Measurements from ENCODE around the gene SUDS3.

The SUDS3 gene

DNA sequence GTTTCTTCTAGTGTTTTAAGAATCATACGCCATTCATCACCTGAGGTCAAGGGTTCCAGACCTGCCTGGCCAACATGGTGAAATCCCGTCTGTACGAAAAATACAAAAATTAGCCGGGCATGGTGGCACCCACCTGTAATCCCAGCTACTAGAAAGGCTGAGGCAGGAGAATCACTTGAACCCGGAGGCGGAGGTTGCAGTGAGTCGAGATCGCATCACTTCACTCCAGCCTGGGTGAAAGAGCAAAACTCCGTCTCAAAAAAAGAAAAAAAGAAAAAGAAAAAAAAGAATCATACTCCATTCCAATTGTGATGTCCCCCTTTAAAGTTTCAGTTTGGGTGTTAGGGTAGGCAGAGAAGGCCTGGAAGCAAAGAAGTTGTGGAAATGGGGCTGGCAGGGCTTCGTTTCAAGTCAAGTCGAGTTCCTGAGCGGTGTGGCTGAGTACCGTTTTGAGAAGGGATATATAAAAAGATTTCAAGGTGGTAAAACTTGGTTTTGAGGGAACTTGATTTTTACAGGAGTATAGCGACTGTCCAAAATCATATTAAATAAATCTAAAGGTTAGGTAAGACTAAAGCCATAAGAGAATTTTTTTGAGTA is 2.1 kb upstream of the SUDS3 start:
- TF ChIP-seq, protein P1, sequence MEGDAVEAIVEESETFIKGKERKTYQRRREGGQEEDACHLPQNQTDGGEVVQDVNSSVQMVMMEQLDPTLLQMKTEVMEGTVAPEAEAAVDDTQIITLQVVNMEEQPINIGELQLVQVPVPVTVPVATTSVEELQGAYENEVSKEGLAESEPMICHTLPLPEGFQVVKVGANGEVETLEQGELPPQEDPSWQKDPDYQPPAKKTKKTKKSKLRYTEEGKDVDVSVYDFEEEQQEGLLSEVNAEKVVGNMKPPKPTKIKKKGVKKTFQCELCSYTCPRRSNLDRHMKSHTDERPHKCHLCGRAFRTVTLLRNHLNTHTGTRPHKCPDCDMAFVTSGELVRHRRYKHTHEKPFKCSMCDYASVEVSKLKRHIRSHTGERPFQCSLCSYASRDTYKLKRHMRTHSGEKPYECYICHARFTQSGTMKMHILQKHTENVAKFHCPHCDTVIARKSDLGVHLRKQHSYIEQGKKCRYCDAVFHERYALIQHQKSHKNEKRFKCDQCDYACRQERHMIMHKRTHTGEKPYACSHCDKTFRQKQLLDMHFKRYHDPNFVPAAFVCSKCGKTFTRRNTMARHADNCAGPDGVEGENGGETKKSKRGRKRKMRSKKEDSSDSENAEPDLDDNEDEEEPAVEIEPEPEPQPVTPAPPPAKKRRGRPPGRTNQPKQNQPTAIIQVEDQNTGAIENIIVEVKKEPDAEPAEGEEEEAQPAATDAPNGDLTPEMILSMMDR (IDR thresholded peaks at IDR 0.05; ENCODE audit: low read depth, low read length, missing control alignments), result no peak
- no peak for DNase-seq (ENCODE audit: low read depth)
- H3K4me3 ChIP-seq (ENCODE audit: low read depth, low read length), result no peak overlapping the region

DNA sequence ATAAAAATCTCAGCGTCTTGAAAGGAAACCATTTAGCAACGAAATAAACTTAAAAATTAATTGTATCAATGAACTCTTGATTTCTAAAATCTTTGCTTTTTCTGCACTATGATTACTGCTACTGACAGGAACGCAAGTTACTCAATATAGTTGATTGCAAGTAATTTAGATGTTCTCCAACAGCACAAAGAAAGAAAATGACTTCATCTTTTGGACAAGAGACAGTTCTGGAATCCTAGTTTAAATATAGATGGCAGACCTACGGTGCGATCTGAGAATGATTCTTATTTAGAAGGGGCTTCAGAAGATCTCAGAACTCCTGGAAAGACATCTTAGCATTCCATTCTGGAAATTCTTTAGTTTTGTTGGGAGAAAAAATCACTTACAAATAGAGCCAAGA is 1.4 kb upstream of the SUDS3 start:
- TF ChIP-seq, protein P1 (IDR thresholded peaks at IDR 0.05; ENCODE audit: low read depth, low read length, missing control alignments), result no peak
- DNase-seq (ENCODE audit: low read depth), result no peak
- no peak overlapping the region for H3K4me3 ChIP-seq (ENCODE audit: low read depth, low read length)

DNA sequence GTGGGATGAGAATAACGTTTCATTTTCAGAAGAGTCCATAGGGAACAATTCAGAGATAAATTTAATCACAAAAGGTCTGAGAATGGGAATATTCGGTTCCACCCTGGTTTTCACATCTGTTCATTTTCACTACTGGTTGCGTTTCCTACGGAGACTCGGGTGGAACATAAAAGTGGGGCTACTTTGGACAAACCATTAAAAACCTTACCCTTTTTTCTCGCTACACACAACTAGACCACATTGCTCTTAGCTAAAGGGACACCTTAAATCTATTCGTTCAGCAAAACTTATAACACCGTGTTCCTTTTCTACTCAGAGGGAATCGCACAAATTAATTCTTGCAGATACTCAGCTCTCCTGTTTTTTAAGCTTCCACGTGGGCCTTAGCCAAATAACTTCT is 1.0 kb upstream of the SUDS3 start:
- DNase-seq (ENCODE audit: low read depth), result no peak
- TF ChIP-seq, protein P1 (IDR thresholded peaks at IDR 0.05; ENCODE audit: low read depth, low read length, missing control alignments), result no peak
- no peak overlapping the region for H3K4me3 ChIP-seq (ENCODE audit: low read depth, low read length)

DNA sequence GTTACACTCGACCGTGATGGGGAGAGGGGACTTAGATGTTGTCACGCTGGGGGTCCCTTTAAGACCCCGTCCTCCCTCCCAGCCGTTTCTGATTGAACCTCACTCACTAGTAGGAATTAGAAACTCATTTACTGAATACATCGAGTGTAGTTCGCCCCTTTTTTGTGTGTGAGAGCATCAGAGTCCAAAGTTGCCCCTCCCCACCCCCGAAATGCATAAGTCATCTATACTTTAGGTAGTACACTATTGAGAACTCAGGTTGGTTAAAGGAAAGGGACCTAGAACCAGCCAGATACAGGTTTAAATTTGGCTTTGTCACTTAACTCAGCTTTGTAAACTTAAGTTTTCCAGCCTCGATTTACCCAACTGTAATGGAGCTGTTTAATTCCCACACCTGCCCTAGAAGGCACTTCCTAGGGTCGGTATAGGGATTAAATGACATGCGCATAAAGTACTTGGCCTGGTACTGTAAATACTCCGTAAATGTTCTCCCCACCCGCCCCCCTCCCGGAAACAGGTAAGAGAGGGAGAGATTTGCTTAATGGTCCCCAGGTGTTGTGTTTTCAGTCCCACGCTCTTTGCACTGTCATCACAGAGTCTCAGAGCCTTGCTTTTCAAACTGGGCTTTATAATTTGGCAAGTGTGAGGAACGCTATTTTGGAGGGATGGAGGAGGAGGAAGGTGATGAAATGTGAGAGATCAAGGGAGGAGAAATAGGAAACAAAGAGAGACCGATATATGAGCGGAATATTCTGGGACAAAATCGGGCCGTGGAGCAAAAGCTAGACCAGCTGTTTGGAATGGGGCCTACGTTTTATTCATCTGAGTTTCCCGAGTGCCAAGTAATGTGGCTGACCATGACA is 897 bp downstream of the SUDS3 start:
- no peak for DNase-seq (ENCODE audit: low read depth)
- TF ChIP-seq, protein P1 (IDR thresholded peaks at IDR 0.05; ENCODE audit: low read depth, low read length, missing control alignments), result no peak
- H3K4me3 ChIP-seq (ENCODE audit: low read depth, low read length), result peak overlapping the region; percentile 86

DNA sequence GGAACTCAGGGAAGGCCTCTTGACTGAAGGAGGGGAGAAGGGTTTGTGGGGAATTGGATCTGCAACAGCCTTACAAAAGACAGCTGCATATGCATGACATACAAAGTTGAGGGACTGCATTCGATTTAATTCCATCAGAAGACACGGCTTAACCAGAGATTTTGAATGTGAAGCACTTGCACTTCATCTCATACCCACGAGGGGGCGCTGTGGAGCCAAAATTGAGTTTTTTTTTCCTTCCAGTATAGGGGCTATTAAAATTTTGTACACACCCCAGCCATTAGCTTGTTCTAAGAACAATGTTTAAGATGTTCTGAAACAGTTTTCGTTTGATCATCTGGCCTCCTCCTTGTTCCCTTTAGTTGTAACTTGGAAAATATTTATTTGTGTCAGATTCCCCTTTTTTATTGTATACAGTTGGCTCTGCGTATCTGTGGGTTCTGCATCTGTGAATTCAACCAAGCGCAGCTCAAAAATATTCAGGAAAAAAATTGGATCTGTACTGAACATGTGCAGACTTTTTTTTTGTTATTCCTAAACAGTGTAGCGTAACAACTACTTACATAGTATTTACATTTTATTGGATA is 1.6 kb downstream of the SUDS3 start:
- TF ChIP-seq, protein P1 (IDR thresholded peaks at IDR 0.05; ENCODE audit: low read depth, low read length, missing control alignments), result peak; percentile 87
- DNase-seq (ENCODE audit: low read depth), result no peak
- H3K4me3 ChIP-seq (ENCODE audit: low read depth, low read length), result peak overlapping the region; percentile 86

DNA sequence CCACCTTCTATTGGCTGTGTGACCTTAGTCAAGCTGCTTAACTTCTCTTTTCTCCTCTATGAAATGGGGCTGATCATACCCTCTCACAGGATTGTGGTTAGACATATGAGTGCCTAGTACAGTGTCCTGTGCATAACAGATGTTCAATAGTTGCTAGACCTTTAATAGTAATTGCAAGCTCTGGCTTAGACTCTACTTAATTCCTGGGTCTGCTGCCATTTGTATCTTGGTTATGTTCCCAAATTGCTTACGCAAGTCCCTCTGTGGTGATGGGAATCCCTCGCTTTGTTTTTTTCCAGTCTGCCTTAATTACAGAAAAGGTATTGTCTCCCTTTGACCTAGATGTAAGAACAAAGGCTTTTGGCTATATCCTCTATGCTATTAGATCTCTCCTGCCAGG is 15.1 kb downstream of the SUDS3 start:
- H3K4me3 ChIP-seq (ENCODE audit: low read depth, low read length), result no peak overlapping the region
- TF ChIP-seq, protein P1 (IDR thresholded peaks at IDR 0.05; ENCODE audit: low read depth, low read length, missing control alignments), result no peak
- no peak for DNase-seq (ENCODE audit: low read depth)

All from GM12864 (cell line).